ENCODE data around the gene MLLT1.

MLLT1 gene

DNA sequence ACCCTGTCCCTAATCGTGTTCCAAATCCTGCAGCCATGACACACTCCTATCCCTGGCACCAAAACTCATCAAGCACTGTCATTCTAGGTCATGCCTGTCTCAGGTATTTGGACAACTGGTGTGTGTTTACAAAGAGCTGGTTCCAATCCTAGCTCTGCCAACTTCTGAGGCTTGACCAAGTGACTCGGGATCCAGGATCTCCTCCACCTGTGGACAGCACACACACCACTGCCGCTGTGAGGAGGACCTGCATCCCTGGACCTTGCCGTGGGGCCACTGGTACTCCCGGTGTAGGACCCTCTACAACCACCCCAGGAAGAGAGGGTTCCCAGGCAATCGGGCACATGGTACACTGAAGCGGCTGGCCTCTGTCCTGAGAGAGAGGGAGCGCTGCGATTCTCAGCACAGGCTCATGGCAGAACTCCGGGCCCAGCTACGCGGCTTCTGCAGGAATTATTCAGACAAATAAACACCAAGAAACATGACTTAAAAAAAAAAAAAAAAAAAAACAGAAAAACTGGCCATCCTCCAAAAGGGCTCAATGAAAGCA, 20.4 kb downstream of the MLLT1 start:
- Mint-ChIP-seq H3K27me3 (no peaks in the 10 kb centered on the region), H3K9me3 (no peaks in the 10 kb centered on the region), H3K36me3 (peaks cover 57 to 73% of the 10 kb centered on the region in 2 donors), H3K4me3 (no peak overlapping the region), H3K27ac (no peak overlapping the region), H3K4me1 (peaks cover 25 to 30% of the 10 kb centered on the region in 2 donors)
- ATAC-seq (replicated peaks) (no peak), DNase-seq (no peak)

DNA sequence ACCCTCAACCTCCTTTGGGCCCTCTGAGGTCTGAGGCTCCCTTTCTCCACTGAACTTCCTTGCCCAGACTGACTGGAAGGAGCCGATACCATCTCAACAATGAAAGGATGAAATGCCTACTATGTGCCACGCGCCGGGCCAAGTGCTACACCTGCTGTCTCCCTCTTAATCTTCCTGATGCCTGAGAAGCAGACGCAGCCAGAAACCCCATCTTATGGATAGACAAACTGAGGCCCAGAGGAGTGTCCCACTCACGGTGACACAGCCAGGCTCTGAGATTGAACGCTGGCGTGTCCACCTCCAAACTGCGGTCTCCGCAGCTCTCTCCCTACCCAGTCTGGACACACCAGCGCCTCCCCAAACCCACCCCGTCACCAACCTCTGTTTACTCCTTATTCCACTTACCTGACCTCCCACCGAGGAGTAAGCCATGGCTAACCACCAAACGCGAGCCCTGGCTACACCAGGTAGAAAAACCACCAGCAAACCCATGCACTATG, 20.9 kb downstream of the MLLT1 start:
- ATAC-seq (replicated peaks) = no peak
- no peak for DNase-seq
- Mint-ChIP-seq H3K9me3 (no peaks in the 10 kb centered on the region), H3K36me3 (peaks cover 59 to 74% of the 10 kb centered on the region in 2 donors), H3K4me3 (no peak overlapping the region), H3K4me1 (peaks cover 29 to 34% of the 10 kb centered on the region in 2 donors), H3K27me3 (no peaks in the 10 kb centered on the region), H3K27ac (no peak overlapping the region)

DNA sequence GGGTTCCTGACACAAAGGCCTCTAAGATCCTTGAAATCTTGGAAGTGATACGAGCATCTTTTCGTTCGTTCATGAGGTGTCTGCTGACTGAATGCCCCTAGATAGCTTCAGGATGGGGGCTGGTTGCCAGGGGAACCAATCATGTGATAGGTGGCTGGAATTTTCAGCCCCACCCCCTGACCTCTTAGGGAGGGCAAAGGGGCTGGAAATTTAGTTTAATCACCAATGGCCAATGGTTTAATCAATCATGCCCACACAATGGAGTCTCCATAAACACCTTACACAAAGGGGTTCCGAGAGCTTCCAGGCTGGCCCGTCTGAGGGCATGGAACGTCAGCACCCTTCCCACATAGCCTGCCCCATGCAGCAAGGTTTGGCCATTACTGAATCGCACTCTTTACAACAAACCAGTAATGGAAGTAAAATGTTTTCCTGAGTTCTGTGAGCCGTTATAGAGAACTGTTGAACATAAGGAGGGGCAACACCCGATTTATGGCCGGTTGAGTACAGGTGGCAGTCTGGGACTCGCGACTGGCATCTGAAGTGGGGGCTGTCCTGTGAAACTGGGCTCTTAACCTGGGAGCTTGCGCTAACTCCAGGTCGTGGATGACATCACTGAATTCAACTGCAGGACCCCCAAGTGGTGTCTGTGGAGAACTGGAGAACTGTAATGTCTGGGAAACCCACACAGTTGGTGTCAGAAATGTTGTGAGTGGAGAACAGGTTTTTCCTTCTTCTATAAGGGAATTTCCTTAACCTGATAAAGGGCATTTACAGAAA, 25.6 kb downstream of the MLLT1 start:
- H3K27ac Mint-ChIP-seq = no peak overlapping the region
- peaks cover 44 to 71% of the 10 kb centered on the region in 2 donors for H3K36me3 Mint-ChIP-seq
- H3K27me3 Mint-ChIP-seq = no peaks in the 10 kb centered on the region

DNA sequence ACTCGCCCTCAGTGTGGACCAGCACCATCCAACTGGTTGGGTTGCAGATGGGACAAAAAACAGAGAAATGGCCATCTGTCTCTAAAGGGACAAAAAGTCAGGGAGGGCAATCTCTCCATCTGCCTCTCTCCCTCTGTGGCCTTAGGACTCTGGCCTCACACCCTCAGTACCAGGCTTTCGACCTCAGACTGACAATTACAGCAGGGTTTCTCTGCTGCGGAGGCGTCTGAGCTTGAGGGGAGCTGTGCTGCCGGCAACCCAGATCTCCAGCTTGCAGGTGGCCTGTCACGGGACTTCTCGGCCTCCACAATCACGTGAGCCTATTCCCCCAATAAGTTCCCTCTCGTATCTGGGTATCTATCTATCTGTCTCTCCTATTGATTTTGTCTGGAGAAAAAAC, 27.7 kb downstream of the MLLT1 start:
- Mint-ChIP-seq H3K9me3 (no peaks in the 10 kb centered on the region), H3K4me1 (peaks cover 38 to 74% of the 10 kb centered on the region in 2 donors), H3K27ac (no peak overlapping the region), H3K27me3 (no peaks in the 10 kb centered on the region), H3K4me3 (no peak overlapping the region), H3K36me3 (peaks cover 29 to 63% of the 10 kb centered on the region in 2 donors)
- ATAC-seq (replicated peaks) (no peak), DNase-seq (no peak)

More for the DNA sequence above, 25.6 kb downstream of the MLLT1 start:
- H3K4me1 Mint-ChIP-seq = peaks cover 42 to 74% of the 10 kb centered on the region in 2 donors
- H3K9me3 Mint-ChIP-seq = no peaks in the 10 kb centered on the region
- DNase-seq (no peak), ATAC-seq (replicated peaks) (no peak)
- no peak overlapping the region for H3K4me3 Mint-ChIP-seq

DNA sequence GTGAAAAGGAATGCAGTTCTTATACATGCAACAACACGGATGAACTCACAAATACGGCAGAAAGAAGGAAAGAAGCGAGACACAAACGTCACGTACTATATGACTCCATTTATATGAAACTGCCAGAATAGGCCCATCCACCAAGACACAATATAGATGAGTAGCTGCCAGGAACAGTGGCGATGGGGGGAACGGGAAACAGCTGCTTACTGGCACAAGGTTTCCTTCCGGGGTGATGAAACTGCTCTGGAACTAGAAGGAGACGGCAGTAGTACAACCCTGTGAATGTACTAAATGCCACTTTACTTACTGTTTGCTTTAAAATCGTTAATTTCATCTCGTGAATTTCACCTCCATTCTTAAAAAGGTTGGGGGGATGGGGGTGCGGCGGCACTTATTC, 28.9 kb downstream of the MLLT1 start:
- Mint-ChIP-seq H3K27me3 (no peaks in the 10 kb centered on the region), H3K27ac (no peak overlapping the region), H3K4me1 (peaks cover 47 to 83% of the 10 kb centered on the region in 2 donors), H3K4me3 (no peak overlapping the region), H3K9me3 (peaks cover 0 to 3% of the 10 kb centered on the region in 2 donors), H3K36me3 (peaks cover 37 to 69% of the 10 kb centered on the region in 2 donors)
- ATAC-seq (replicated peaks) = no peak
- no peak for DNase-seq

DNA sequence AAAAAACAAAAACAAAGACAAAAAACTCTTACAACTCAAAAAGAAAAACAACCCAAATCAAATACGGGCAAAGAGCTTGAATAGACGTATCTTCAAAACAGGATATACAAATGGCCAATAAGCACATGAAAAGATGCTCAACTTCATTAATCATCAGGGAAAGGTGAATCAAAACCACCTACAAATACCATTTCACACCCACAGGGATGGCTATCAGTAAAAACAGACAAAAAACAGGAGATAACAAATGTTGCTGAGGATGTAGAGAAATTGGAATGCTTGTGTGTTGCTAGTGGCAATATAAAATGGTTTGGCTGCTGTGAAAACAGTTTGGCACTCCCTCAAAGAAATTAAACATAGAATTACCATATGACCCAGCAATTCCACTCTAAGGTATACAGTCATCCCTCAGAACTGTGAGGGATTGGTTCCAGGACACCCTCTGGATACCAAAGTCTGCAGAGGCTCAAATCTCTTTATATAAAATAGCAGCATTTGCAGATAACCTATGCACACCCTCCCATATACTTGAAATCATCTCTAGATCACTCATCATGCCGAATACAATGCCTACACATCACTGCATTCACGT, 29.7 kb downstream of the MLLT1 start:
- Mint-ChIP-seq H3K36me3 (peaks cover 36 to 68% of the 10 kb centered on the region in 2 donors), H3K27ac (no peak overlapping the region), H3K9me3 (peaks cover 0 to 5% of the 10 kb centered on the region in 2 donors), H3K27me3 (no peaks in the 10 kb centered on the region), H3K4me1 (peaks cover 50 to 87% of the 10 kb centered on the region in 2 donors), H3K4me3 (no peak overlapping the region)
- ATAC-seq (replicated peaks) (no peak), DNase-seq (no peak)

DNA sequence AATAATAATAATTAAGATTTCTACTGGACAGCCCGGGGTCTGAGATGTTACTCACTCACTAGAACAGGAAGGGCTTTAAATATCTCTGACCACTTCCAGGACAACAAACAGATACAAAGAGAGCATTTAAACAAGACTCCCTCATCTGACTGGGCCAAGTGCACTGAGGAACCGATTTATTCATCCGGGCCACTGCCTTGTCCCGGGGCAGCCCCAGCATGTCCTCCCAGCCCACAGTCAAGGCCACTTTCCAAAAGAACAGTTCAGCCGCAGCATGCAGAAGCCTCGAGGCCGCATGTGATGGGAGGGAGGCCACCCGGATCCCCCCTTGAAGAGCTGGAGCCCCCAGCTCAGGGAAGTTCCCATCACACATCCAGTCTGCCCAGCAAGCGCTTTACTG, 30.5 kb downstream of the MLLT1 start:
- no peaks in the 10 kb centered on the region for H3K27me3 Mint-ChIP-seq
- H3K4me3 Mint-ChIP-seq = peak overlapping the region in 1 of 2 donors; percentile 16
- peak overlapping the region; percentile 71 for H3K27ac Mint-ChIP-seq
- ATAC-seq (replicated peaks) (no peak), DNase-seq (no peak)
- H3K9me3 Mint-ChIP-seq = peaks cover 0 to 5% of the 10 kb centered on the region in 2 donors
- H3K36me3 Mint-ChIP-seq = peaks cover 35 to 66% of the 10 kb centered on the region in 2 donors
- H3K4me1 Mint-ChIP-seq = peaks cover 49 to 84% of the 10 kb centered on the region in 2 donors

DNA sequence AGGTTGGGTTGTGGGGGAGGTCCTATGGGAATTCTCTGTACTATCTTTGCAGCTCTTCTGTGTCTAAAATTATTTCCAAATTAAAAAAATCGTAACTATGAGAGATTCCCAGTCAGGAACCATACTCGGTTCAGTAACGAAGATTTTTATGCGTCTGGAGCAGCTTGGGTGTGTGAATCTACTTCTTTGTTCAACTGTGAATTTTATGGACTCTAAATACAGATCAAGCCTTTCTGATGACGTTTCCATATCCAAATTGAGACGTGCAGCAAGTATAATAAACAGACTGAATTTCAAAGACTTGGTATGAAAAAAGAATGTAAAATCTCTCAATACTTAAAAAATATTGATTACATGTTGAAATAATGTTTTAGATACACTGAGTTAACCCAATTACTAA, 30.9 kb downstream of the MLLT1 start:
- peak overlapping the region; percentile 76 for H3K27ac Mint-ChIP-seq
- peaks cover 0 to 5% of the 10 kb centered on the region in 2 donors for H3K9me3 Mint-ChIP-seq
- DNase-seq (no peak), ATAC-seq (replicated peaks) (no peak)
- no peaks in the 10 kb centered on the region for H3K27me3 Mint-ChIP-seq
- H3K4me1 Mint-ChIP-seq = peaks cover 51 to 86% of the 10 kb centered on the region in 2 donors
- peak overlapping the region; percentile 60 to 63 for H3K4me3 Mint-ChIP-seq
- peaks cover 38 to 69% of the 10 kb centered on the region in 2 donors for H3K36me3 Mint-ChIP-seq

DNA sequence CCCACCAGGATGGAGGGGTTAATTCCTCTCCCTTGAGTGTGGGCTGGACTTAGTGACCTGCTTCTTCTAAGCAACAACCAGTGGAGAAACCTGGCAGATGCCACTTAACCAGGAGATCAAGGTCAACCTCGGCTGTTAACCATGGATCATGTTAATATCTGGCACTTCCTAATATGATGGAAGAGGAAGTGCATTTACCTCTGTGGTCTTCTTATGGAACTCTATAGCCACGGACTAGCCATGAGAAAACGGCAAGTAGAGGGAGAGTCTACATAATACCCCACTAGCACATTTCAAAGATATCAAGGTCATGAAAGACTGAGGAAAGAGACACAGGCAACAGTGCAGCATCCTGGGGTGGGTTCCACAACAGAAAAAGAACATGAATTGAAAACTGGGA, 31.4 kb downstream of the MLLT1 start:
- H3K36me3 Mint-ChIP-seq = peaks cover 38 to 67% of the 10 kb centered on the region in 2 donors
- peak in 1 of 2 donors; percentile 11 for ATAC-seq (replicated peaks)
- no peak for DNase-seq
- peak overlapping the region; percentile 60 to 63 for H3K4me3 Mint-ChIP-seq
- peak overlapping the region; percentile 76 for H3K27ac Mint-ChIP-seq
- peaks cover 0 to 5% of the 10 kb centered on the region in 2 donors for H3K9me3 Mint-ChIP-seq
- peaks cover 51 to 87% of the 10 kb centered on the region in 2 donors for H3K4me1 Mint-ChIP-seq
- no peaks in the 10 kb centered on the region for H3K27me3 Mint-ChIP-seq

DNA sequence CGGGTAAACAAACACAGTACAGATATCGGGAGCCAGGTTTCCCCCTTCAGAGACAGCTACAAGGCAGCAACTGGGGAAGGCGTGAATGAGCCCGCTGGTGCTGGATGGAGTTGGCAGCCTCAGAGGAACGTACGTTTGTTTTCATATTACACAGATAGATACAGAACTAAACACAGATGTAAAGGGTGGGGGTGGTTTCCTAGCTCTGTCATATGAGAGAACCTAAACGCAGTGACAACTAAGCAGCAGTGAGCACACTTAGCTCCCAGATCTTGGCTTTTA, 32.8 kb downstream of the MLLT1 start:
- DNase-seq = no peak
- Mint-ChIP-seq H3K4me3 (peak overlapping the region; percentile 29 to 39), H3K9me3 (peaks cover 0 to 5% of the 10 kb centered on the region in 2 donors), H3K27ac (peak overlapping the region; percentile 51), H3K27me3 (no peaks in the 10 kb centered on the region), H3K4me1 (peaks cover 51 to 79% of the 10 kb centered on the region in 2 donors), H3K36me3 (peaks cover 33 to 60% of the 10 kb centered on the region in 2 donors)
- ATAC-seq (replicated peaks) = no peak

DNA sequence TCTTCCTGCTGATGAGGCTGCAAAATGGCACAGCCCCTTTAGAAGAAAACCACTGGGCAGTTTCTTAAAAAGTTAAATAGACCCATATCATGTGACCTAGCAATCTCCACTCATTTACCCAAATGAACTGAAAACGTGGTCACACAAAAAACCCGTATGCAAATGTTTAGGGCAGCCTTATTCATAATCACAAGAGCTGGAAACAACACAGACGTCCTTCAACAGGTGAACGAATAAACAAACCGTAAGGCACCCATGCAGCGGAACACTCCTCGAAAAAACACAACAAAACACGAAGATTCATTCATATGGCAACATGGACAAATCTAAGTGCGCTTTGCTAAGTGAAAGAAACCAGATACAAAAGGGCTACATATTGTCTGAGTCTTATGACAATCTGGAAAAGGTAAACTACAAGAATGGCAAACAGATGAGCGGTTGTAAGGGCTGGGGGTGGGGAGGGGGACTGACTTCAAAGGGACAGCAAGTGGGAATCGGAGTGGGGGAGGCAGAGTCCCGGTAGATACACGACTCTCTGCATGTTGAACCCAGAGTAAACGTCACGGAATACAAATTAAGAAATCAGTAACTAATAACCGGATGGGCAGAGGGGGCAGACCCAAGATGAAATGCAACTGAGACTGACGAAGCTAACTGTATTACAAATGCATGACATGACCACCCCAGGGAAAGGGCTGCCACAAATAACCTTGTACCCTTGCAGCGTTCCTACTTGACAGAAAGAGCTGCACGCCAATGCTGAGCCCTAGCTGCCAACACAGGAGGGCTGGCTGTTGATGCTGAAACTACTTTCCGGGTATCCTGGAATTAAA, 33.4 kb downstream of the MLLT1 start:
- Mint-ChIP-seq H3K27ac (peak overlapping the region; percentile 78), H3K36me3 (peaks cover 31 to 54% of the 10 kb centered on the region in 2 donors), H3K4me3 (peak overlapping the region in 1 of 2 donors; percentile 29), H3K4me1 (peaks cover 51 to 74% of the 10 kb centered on the region in 2 donors), H3K9me3 (peaks cover 0 to 5% of the 10 kb centered on the region in 2 donors), H3K27me3 (no peaks in the 10 kb centered on the region)
- no peak for DNase-seq
- no peak for ATAC-seq (replicated peaks)

DNA sequence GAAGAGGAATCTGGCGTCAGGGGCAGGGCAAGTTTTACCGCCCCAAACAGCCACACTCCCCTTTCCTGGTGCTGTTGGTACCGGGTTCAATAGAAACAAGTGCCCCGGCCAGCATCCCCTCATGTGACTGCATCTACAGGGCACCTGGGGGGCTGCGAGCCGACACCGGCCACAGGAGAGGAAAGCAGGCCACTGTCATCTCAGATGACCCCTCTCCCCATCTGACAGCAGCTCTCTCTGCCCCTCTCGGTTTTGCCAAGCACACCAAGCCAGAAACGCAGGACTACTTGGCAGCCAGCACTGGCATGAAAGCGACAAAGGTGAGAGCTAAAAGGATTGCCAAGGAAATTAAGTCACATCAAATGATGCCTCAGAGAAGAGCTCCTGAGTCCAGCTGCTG, 37.1 kb downstream of the MLLT1 start:
- ATAC-seq (replicated peaks) = no peak
- no peak overlapping the region for H3K4me3 Mint-ChIP-seq

DNA sequence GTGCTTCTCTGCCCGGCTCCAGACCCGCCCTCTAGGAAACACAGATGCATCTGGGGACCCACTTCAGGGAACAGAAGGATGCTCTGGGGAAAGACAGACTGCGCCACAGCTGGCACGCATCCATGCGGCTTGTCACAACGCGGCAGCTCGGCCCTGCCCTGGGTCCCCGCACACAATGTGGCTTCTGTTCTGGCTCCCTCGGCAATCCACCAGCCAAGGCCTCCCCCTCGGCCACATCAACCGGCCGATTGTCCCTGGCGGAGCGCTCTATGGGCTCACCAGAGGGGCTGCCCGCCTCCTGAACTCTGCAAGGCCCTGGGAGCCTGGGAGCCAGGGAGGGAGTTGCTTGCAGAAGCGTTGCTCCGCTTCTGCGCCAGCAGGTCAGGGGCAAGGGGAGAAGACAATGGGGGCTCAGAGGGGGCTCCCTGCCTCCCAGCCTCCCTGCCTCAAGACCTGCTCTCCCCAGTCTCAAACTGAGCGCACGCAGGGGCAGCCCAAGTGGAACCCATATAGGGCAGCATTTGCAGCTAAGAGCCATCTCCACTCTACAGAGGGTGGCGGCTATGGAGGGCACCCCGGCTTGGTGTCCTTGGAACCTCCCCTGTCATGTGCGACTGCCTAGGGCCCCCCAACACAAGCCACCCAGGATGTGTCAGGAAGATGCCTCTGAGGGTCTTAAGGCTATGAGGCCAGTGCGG, 37.9 kb downstream of the MLLT1 start:
- H3K4me3 Mint-ChIP-seq = no peak overlapping the region
- H3K27me3 Mint-ChIP-seq = no peaks in the 10 kb centered on the region
- ATAC-seq (replicated peaks) (no peak), DNase-seq (no peak)
- peaks cover 0 to 5% of the 10 kb centered on the region in 2 donors for H3K9me3 Mint-ChIP-seq
- no peak overlapping the region for H3K27ac Mint-ChIP-seq
- H3K4me1 Mint-ChIP-seq = peaks cover 34 to 50% of the 10 kb centered on the region in 2 donors
- peaks cover 28 to 35% of the 10 kb centered on the region in 2 donors for H3K36me3 Mint-ChIP-seq

More for the DNA sequence above, 37.1 kb downstream of the MLLT1 start:
- Mint-ChIP-seq H3K36me3 (peaks cover 34 to 43% of the 10 kb centered on the region in 2 donors), H3K27me3 (no peaks in the 10 kb centered on the region), H3K27ac (peak overlapping the region; percentile 56), H3K9me3 (peaks cover 0 to 5% of the 10 kb centered on the region in 2 donors), H3K4me1 (peaks cover 41 to 58% of the 10 kb centered on the region in 2 donors)
- no peak for DNase-seq
